ENCODE data around the gene DNAJC5. TPM values are rescaled to one million over a fixed set of nuclear protein-coding genes. Genes with fewer than 3 reads are reported as not detected.

The DNAJC5 gene
- total RNA-seq, 1 experiment from 2014 or later: 44.9 TPM

DNA sequence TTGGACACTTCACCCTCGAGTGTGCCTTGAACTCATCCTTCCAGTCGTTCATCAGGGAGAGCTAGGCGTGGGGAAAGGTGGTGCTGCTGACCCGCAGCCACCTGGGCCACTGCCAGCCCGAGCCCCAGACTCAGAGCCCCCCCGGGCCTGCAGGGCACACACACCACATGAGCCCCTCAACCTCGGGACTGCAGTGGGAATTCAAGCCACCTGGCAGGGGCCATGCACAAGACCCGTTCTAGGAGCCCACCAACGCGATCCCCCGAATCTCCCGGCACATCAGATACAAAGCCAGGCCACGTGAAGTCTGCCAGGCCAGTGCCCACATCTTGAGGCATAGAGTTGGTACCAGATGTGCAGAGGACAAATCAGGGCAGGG lies 72.0 kb downstream of the DNAJC5 start:
- Histone ChIP-seq H3K27ac (ENCODE audit: low read depth, low read length, poor library complexity, severe bottlenecking) (no peak overlapping the region), H3K9me3 (ENCODE audit: low read depth, low read length, poor library complexity, severe bottlenecking) (peaks cover 11% of the 10 kb centered on the region), H3K4me1 (ENCODE audit: insufficient read depth, low read length, poor library complexity, severe bottlenecking) (peaks cover 5% of the 10 kb centered on the region), H3K4me3 (ENCODE audit: low read depth, low read length, poor library complexity, severe bottlenecking) (no peak overlapping the region), H3K27me3 (replicated peaks; ENCODE audit: insufficient read depth, low read depth, low read length, poor library complexity) (no peaks in the 10 kb centered on the region), H3K36me3 (ENCODE audit: insufficient read depth, low read length, poor library complexity, severe bottlenecking) (peaks cover 49% of the 10 kb centered on the region)
- intact Hi-C loops (cut with micrococcal nuclease; ENCODE audit: unreplicated experiment): no loop called here
- DNase-seq (ENCODE audit: low spot score): no peak
- BruUV-seq (replicated peaks): no TSS peak
- ChIA-PET POLR2A (ENCODE audit: low non-redundant PET) (no interaction called here), CTCF (no interaction called here)
- TF ChIP-seq EZH2 (IDR thresholded peaks at IDR 0.05; ENCODE audit: borderline replicate concordance, low read depth, low read length, poor library complexity, severe bottlenecking): no peak
- TF ChIP-seq, protein P1, sequence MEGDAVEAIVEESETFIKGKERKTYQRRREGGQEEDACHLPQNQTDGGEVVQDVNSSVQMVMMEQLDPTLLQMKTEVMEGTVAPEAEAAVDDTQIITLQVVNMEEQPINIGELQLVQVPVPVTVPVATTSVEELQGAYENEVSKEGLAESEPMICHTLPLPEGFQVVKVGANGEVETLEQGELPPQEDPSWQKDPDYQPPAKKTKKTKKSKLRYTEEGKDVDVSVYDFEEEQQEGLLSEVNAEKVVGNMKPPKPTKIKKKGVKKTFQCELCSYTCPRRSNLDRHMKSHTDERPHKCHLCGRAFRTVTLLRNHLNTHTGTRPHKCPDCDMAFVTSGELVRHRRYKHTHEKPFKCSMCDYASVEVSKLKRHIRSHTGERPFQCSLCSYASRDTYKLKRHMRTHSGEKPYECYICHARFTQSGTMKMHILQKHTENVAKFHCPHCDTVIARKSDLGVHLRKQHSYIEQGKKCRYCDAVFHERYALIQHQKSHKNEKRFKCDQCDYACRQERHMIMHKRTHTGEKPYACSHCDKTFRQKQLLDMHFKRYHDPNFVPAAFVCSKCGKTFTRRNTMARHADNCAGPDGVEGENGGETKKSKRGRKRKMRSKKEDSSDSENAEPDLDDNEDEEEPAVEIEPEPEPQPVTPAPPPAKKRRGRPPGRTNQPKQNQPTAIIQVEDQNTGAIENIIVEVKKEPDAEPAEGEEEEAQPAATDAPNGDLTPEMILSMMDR (conservative IDR thresholded peaks at IDR 0.05; ENCODE audit: low read depth, low read length): no peak

DNA sequence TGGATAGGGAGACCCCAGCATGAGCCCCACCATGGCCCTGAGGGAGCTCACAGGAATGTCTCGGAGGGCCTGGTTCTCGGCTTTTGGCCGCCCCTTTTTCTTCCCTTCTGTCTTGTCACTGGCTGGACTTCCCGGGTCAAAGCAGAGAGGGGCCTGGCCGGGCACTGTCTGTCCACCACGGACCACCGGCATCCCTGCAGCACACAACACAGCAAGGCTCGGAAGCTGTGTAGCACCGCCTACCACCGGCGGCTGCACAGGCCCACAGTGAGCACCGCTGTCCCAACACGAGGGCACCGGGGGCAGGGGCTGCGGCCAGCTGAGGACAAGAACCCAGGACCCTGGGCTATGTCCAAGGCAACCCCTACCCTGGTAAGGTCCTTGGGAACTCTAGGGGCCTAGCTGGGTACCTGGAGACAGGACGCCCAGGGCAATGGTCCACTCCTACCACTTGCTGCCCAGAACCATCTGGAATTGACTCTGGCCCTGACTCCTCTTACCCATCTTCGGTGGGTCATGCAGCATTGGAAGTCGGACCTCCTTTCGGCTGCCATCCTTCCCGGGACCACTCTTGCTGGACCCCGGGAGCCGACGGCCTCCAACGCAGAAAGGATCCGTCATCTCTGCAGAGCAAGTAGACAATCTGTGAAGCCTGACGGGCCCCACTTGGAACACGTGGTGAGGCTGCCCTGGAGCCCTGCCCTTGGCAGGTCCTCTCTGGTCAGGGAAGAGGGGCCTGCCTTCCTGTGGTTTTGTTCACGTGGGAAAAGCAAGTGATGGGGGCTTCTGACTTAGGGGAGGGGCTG lies 72.6 kb downstream of the DNAJC5 start:
- H3K9me3 ChIP-seq (ENCODE audit: low read depth, low read length, poor library complexity, severe bottlenecking): peaks cover 11% of the 10 kb centered on the region
- intact Hi-C loops (cut with micrococcal nuclease; ENCODE audit: unreplicated experiment): no loop called here
- ChIA-PET POLR2A (ENCODE audit: low non-redundant PET) (no interaction called here), CTCF (no interaction called here)
- H3K36me3 ChIP-seq (ENCODE audit: insufficient read depth, low read length, poor library complexity, severe bottlenecking): peaks cover 45% of the 10 kb centered on the region
- H3K27ac ChIP-seq (ENCODE audit: low read depth, low read length, poor library complexity, severe bottlenecking): no peak overlapping the region
- no peak for DNase-seq (ENCODE audit: low spot score)
- H3K27me3 ChIP-seq (replicated peaks; ENCODE audit: insufficient read depth, low read depth, low read length, poor library complexity): no peaks in the 10 kb centered on the region
- TF ChIP-seq, protein P1 (conservative IDR thresholded peaks at IDR 0.05; ENCODE audit: low read depth, low read length): no peak
- no peak for TF ChIP-seq EZH2 (IDR thresholded peaks at IDR 0.05; ENCODE audit: borderline replicate concordance, low read depth, low read length, poor library complexity, severe bottlenecking)
- peaks cover 5% of the 10 kb centered on the region for H3K4me1 ChIP-seq (ENCODE audit: insufficient read depth, low read length, poor library complexity, severe bottlenecking)
- no peak overlapping the region for H3K4me3 ChIP-seq (ENCODE audit: low read depth, low read length, poor library complexity, severe bottlenecking)
- no TSS peak for BruUV-seq (replicated peaks)

DNA sequence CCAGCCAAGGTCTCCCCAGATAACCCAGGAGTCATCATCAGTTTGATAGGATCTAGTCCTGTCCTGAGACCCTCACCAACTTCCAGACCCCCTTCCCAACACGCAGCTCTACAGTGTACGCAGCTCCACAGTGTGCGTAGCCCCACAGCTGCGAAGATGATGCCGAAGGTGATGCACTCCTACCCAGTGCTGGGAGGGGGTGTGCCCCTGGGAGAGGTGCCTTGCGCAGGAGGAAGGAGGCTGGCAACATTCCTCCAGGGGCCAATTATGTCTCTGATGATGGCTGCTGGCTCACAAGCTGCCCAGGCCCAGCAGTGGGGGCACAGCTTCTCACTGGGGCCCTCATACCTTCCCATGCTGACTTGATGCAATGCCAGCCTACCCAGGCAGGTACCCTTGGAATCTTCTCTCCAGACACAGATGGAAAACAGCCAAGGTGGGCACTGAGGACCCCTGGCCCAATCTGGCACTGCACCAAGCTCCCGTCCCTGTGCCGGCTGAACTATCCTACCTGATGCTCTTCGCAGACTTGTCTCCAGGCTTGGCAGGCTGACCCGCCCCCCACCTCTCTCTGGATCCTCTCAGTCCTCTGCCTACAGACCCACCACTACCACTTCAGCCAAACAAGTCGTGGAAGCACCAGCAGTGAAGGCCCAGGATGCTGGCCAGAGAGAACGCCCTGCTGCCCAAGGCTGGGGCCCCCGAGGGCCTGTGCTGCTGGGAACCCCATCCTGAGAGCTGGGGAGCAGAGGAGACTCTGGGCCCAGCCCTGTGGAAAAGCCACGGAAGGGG lies 73.4 kb downstream of the DNAJC5 start:
- BruUV-seq (replicated peaks): TSS peak; percentile 47
- intact Hi-C loops (cut with micrococcal nuclease; ENCODE audit: unreplicated experiment): no loop called here
- ChIA-PET CTCF (no interaction called here), POLR2A (ENCODE audit: low non-redundant PET) (no interaction called here)
- peaks cover 11% of the 10 kb centered on the region for H3K9me3 ChIP-seq (ENCODE audit: low read depth, low read length, poor library complexity, severe bottlenecking)
- H3K36me3 ChIP-seq (ENCODE audit: insufficient read depth, low read length, poor library complexity, severe bottlenecking): peaks cover 37% of the 10 kb centered on the region
- H3K4me3 ChIP-seq (ENCODE audit: low read depth, low read length, poor library complexity, severe bottlenecking): peak overlapping the region; percentile 73
- H3K27ac ChIP-seq (ENCODE audit: low read depth, low read length, poor library complexity, severe bottlenecking): peak overlapping the region; percentile 84
- TF ChIP-seq EZH2 (IDR thresholded peaks at IDR 0.05; ENCODE audit: borderline replicate concordance, low read depth, low read length, poor library complexity, severe bottlenecking): no peak
- TF ChIP-seq, protein P1 (conservative IDR thresholded peaks at IDR 0.05; ENCODE audit: low read depth, low read length): no peak
- H3K4me1 ChIP-seq (ENCODE audit: insufficient read depth, low read length, poor library complexity, severe bottlenecking): peaks cover 5% of the 10 kb centered on the region
- DNase-seq (ENCODE audit: low spot score): no peak
- no peaks in the 10 kb centered on the region for H3K27me3 ChIP-seq (replicated peaks; ENCODE audit: insufficient read depth, low read depth, low read length, poor library complexity)

Data from A673 (cell line).